Measurements from ENCODE around the gene TLK2.
"Not testable (repeated sequence)": the region's sequence is repeated elsewhere in the genome, so short reads cannot be mapped to it uniquely, and the experiment has no call there.

TLK2 gene

GRCh38 chr17:62478424-62478879, at the start of gene TLK2:
Gene TLK2, plus strand, starts transcription at chr17:62478825. Its CDS starts 2,301 bp downstream, at chr17:62481126.
- DNase-seq = peak; percentile 54 to 83

DNA sequence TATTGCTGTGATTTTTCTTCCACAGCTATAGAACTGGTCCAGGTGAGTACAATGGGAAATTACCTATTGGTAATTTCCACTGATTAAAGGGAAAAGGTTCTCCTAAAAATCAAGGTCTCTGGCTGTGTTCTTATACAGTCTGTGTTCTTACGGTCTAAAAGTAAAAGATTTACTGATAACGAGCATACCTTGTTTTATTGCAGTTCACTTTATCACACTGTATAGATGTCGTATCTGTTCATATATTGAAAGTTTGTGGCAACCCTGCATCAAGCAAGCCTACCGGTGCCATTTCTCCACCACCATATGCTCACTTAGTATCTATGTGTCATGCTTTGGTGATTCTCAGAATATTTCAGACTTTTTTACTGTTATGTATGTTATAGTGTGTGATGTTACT, 43.4 kb upstream of the TLK2 start:
- not testable (repeated sequence) for DNase-seq

DNA sequence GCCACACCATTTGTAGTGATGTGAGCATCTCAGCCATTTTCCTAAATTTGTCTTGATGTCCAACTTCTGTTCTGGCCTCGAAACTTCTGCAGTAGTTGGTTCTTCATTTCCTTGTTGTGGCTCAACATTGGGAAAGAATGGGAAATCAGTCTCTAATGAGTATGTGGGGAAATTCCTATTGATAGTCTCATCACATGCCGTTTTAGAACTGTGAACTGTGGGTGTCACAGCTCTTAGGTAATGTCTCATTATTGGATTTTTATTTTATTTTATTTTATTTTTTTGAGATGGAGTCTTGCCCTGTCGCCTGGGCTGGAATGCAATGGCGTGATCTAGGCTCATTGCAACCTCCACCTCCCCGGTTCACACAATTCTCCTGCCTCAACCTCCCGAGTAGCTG, 37.4 kb upstream of the TLK2 start:
- not testable (repeated sequence) for DNase-seq

DNA sequence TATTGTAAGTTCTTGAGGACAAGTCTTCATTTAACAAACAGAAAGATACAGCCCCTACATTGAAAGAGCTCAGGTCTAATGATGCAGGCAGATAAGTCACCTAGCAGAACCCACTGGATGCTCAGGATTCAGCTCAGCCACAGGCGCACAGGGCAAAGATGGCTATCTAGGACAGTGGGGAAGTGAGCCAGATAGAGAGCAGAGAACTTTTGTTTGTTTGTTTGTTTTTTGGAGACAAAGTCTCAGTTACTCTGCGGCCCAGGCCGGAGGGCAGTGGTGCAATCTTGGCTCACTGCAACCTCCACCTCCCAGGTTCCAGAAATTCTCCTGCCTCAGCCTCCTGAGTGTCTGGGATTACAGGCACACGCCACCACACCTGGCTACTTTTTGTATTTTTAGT, 34.6 kb upstream of the TLK2 start:
- no peak for DNase-seq

GRCh38 chr17:62445791-62446190, 32.8 kb upstream of the TLK2 start:
- DNase-seq = not testable (repeated sequence)

DNA sequence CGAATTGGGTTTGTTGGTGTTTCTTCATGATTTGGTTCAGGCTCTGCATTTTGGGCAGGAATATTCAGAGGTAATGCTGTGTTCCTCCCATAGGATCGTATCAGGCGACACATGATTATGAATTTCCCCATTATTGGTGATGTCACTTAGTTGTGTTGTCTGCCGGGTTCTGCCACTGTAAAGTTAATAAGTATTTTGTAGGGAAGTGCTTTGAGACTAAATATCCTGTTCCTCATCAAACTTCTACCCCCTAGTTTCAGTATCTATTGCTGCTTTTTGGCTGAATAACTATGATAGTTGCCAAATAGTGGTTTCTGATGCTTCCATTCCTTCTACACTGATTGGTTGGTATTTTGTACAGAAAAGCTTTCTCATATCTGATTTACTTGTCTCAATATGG, 26.4 kb upstream of the TLK2 start:
- DNase-seq = not testable (repeated sequence)

- DNase-seq = not testable (repeated sequence)
Observed at GRCh38 chr17:62453041-62453440, 25.6 kb upstream of the TLK2 start.

DNA sequence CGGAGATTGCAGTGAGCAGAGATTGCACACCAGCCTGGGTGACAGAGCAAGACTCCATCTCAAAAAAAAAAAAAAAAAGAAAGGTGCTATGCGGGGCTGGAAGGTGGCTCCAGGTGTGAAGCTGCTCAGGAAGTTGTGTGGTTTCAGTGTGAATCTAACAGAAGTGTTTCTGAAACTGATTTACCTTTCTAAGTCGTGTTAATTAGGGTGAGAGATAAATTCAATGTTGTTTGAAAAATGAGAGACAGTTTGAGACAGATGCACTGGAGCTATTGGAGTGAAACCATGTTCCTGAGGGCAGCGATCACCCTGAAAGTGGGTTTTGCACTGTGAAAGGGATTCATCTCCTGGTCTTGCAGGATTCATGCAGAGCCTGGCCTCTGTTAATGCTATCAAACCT, 25.0 kb upstream of the TLK2 start:
- DNase-seq = not testable (repeated sequence)

DNA sequence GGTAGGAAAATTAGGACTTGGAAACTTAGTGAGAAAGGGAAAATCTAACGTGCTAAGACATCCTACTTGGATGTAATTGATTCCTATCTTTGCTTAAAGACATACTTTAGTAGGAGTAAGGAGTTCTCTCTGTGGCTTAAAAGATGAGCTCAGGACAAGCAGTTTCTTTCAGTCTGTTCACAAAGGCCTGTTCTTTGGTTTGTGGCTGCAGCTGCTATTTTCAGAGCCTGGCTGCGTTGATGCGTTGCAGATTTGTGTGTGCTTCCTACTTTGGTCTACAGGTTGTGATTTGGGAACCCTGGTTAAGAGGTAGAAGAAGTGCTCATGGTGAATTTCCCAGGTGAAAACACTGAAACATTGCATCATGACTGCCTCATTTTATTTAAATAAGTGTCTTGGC, 24.5 kb upstream of the TLK2 start:
- DNase-seq = not testable (repeated sequence)

DNA sequence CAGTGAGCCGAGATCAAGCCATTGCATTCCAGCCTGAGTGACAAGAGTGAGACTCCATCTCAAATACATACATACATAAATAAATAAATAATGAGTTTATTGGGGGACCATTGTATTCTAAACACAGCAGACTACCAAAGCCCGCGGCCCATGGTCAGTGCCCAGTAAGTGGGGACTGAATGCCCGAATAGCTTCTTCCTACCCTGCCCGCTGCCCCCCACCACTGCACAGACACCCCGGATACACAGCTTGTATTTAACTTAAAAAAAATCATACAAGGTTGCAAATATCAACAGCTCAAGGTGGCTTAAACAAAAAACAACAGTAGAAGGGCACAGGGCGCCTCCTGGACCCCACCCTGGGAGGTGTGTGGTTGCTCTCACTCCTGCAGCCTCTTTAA, 22.6 kb upstream of the TLK2 start:
- no peak for DNase-seq

- peak; percentile 13 to 23 for DNase-seq
Observed at GRCh38 chr17:62458483-62458882, 20.1 kb upstream of the TLK2 start.

DNA sequence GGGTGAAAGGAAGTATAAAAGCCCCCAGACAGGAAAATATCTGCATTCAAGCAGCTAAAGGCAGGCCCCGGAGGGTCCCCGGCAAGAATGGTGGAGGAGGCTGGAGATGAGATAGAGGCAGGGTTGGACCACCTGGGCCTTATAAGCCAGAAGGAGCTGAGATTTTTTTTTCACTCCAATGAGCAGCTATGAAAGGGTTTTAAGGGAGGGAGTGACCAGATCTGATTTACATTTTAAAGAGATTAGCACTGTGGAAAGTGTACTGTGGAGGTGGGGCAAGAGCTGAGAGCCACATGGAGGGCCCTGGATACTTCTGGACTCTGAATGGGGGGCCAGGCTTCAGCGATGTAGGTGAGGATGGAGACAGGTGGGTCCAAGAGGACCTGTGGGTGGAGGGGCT, 14.2 kb upstream of the TLK2 start:
- peak; percentile 29 to 56 for DNase-seq

- DNase-seq = not testable (repeated sequence)
Observed at GRCh38 chr17:62465271-62465670, 13.4 kb upstream of the TLK2 start.

DNA sequence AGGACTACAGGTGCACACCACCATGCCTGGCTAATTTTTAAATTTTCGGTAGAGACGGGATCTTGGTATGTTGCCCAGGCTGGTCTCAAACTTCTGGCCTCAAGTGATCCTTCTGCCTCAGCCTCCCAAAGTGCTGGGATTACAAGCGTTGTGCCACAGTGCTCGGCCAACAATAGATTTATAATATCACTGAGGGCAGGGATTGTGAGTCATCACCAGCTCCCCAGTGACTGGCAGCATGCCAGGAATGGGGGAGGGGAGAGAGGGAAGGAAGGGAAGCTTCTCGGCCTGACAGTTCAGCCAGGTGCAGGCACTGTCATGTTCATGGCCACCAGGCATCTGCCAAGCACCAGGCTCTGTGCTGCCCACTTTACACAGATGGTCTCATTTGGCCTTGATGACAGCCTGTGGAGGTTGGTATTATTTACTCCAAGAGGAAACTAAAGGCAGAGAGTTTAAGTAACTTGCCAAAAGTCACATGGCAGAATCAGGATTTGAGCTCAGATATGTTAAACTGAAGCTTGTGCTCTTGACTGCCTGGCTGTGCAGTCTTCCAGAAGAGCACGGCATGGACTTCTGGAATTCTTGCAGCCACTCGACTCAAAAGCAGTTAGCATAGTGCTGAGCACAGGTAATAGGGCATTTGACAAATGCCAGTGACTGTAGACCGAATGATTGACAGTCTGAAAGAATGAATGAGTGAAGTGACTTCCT, 7.8 kb upstream of the TLK2 start:
- peak; percentile 87 to 95 for DNase-seq

DNA sequence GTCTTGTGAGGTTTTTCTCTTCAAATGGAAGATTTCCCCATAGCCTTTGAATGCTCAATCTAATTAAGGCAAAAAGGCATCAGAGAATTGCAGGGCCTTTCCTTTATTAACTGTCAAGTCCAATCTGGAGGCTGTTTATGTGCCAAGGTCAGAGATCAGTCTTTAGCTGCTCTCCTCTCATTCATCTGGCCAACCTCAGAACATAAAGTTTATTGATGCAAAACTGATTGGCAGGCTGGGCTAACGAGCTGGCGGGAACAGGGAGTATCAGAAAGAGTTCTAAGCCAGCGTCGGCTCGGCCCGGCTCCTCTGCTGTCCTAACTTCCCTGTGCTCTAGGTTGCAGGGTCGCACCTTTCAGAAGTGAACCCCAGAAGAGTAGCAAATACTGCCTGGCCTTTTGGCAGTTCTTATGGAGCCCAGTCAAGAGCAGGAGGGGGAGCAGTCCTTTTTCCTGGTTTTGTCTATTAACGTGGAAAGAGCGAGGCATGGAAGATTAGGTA, 7.2 kb upstream of the TLK2 start:
- DNase-seq = not testable (repeated sequence)

- not testable (repeated sequence) for DNase-seq
Observed at GRCh38 chr17:62473030-62473982, 5.3 kb upstream of the TLK2 start.

GRCh38 chr17:62477111-62477510, 1.5 kb upstream of the TLK2 start:
- not testable (repeated sequence) for DNase-seq

GRCh38 chr17:62477718-62478408, 762 bp upstream of the TLK2 start:
- DNase-seq = peak in 1 of 2 experiments; percentile 55

GRCh38 chr17:62478880-62479638, 434 bp downstream of the TLK2 start:
- not testable (repeated sequence) for DNase-seq

DNA sequence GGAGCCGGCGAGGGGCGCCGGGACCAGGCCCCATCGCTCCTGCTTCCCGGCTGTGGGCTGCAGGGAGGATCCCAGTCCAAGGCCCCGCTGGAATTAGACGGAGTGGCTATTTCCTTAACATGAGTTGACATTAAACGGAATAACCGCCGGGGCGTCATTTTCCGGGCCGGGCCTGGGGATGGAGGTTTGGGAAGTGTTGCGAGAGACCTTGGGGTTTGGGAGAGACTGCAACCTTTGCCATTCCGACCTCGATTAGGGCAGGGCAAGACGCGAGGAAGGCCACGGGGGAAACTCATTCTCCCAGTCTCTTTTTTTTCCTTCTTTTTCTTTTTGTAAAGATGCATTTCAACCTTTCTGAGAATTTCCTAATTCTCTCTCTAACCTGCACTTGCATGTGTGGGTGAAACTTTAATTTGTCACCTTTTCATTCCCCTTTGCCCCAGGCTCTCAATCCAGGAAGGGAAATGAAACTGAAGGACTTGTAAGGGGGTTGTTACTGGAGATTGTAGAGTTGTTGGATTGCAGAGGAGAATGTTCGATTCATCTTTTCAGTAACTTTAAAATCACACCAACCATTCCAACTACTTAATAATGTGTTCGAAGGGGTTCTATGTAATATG, 1.1 kb downstream of the TLK2 start:
- peak in 1 of 2 experiments; percentile 16 for DNase-seq

GRCh38 chr17:62482553-62482952, 3.9 kb downstream of the TLK2 start:
- not testable (repeated sequence) for DNase-seq

GRCh38 chr17:62490990-62491389, 12.4 kb downstream of the TLK2 start:
- not testable (repeated sequence) for DNase-seq
